KMS-11 (cell line): Measurements from ENCODE around the gene CDH13.

ENCODE experiments used
- H2AFZ ChIP-seq: fragments of 200-600 bp; sonication (generic); 2 replicates; pipeline ENCODE4 v1.6.1; 2016; ENCODE audit warnings: antibody characterized with exemption, mixed run types, low read depth
- H3K27ac ChIP-seq: fragments of 200-600 bp; sonication (generic); 2 replicates; pipeline ENCODE4 v1.6.1; 2016; ENCODE audit warnings: mild to moderate bottlenecking, mixed run types
- H3K27me3 ChIP-seq: fragments of 200-600 bp; sonication (generic); 2 replicates; pipeline ENCODE4 v1.6.1; 2017; ENCODE audit warnings: mild to moderate bottlenecking, low read depth, mixed run types, moderate library complexity; ENCODE audit not compliant: insufficient read depth
- H3K36me3 ChIP-seq: fragments of 200-600 bp; sonication (generic); 2 replicates; pipeline ENCODE4 v1.6.1; 2017; ENCODE audit warnings: mild to moderate bottlenecking, mixed run types; ENCODE audit not compliant: insufficient read depth
- H3K4me1 ChIP-seq: fragments of 200-600 bp; sonication (generic); 2 replicates; pipeline ENCODE4 v1.6.1; 2016; ENCODE audit warnings: mild to moderate bottlenecking, low read depth, mixed run types; ENCODE audit not compliant: poor library complexity, severe bottlenecking
- H3K4me2 ChIP-seq: fragments of 200-600 bp; sonication (generic); 2 replicates; pipeline ENCODE4 v1.7.0; 2016; ENCODE audit warnings: mild to moderate bottlenecking, mixed run types
- H3K4me3 ChIP-seq: fragments of 200-600 bp; sonication (generic); IDR thresholded peaks from 2 replicates; pipeline ENCODE4 v1.6.1; 2017; ENCODE audit warnings: low read depth, low read length, mixed read lengths; ENCODE audit not compliant: insufficient read depth
- H3K79me2 ChIP-seq: fragments of 200-600 bp; sonication (generic); 2 replicates; pipeline ENCODE4 v1.6.1; 2016; ENCODE audit warnings: low read depth, mixed run types; ENCODE audit not compliant: insufficient read depth
- H3K9ac ChIP-seq: fragments of 200-600 bp; sonication (generic); 2 replicates; pipeline ENCODE4 v1.6.1; 2016; ENCODE audit warnings: mild to moderate bottlenecking, mixed run types
- H4K20me1 ChIP-seq: fragments of 200-600 bp; sonication (generic); 2 replicates; pipeline ENCODE4 v1.6.1; 2016; ENCODE audit warnings: mild to moderate bottlenecking, mixed run types; ENCODE audit not compliant: insufficient read depth
- TF ChIP-seq, protein P1 (sequence below): fragments of 200-600 bp; sonication (generic); conservative IDR thresholded peaks from 2 replicates; pipeline ENCODE4 v1.6.1; 2017; ENCODE audit warnings: low read depth, mild to moderate bottlenecking, antibody characterized with exemption, low read length, moderate library complexity, mixed read lengths

Gene CDH13

GRCh38 chr16:83136419-83136818 lies 509.6 kb downstream of the CDH13 start:
- Histone ChIP-seq H3K27ac (no peak overlapping the region), H3K27me3 (peaks cover 8% of the 10 kb centered on the region; the same call in 1 of the 2 replicates), H3K4me1 (peaks cover 13% of the 10 kb centered on the region), H2AFZ (no peak overlapping the region), H3K4me3 (no peak overlapping the region), H3K36me3 (no peaks in the 10 kb centered on the region), H3K79me2 (no peaks in the 10 kb centered on the region), H3K4me2 (no peak overlapping the region), H4K20me1 (no peaks in the 10 kb centered on the region), H3K9ac (no peak overlapping the region)
- TF ChIP-seq, protein P1, sequence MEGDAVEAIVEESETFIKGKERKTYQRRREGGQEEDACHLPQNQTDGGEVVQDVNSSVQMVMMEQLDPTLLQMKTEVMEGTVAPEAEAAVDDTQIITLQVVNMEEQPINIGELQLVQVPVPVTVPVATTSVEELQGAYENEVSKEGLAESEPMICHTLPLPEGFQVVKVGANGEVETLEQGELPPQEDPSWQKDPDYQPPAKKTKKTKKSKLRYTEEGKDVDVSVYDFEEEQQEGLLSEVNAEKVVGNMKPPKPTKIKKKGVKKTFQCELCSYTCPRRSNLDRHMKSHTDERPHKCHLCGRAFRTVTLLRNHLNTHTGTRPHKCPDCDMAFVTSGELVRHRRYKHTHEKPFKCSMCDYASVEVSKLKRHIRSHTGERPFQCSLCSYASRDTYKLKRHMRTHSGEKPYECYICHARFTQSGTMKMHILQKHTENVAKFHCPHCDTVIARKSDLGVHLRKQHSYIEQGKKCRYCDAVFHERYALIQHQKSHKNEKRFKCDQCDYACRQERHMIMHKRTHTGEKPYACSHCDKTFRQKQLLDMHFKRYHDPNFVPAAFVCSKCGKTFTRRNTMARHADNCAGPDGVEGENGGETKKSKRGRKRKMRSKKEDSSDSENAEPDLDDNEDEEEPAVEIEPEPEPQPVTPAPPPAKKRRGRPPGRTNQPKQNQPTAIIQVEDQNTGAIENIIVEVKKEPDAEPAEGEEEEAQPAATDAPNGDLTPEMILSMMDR = no peak

- Histone ChIP-seq H2AFZ (peak overlapping the region; percentile 39), H3K79me2 (no peaks in the 10 kb centered on the region), H3K4me2 (peak overlapping the region; percentile 66), H4K20me1 (no peaks in the 10 kb centered on the region), H3K9ac (peak overlapping the region; percentile 15; the same call in 1 of the 2 replicates), H3K4me3 (no peak overlapping the region), H3K27ac (no peak overlapping the region), H3K36me3 (no peaks in the 10 kb centered on the region), H3K27me3 (peaks cover 8% of the 10 kb centered on the region; the same call in 1 of the 2 replicates), H3K4me1 (peaks cover 13% of the 10 kb centered on the region)
- TF ChIP-seq, protein P1 = no peak
These were observed 510.2 kb downstream of the CDH13 start for GRCh38 chr16:83136924-83137323.

DNA sequence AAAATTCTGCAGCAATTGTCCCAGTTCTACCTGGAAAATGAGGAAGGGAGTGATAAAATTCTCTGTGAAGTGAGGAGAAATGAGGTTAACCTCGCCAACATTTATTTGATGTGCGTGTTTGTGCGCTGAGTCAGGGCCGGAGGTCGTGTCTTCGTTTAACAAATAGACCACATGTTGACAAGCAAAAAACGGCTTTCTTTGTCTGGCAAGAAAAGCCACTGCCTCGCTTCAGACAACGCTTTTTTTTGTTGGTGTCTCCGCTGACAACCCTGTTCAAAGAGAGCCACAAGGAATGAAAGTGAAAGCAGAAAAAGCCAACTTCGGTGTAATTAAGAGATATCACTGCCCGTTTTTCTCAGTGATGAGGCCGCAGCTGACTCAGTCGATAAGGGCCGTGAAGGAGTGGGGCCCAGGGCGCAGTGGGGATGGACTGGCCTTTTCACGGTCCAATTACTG lies 510.6 kb downstream of the CDH13 start:
- H3K4me1 ChIP-seq = peaks cover 13% of the 10 kb centered on the region
- no peaks in the 10 kb centered on the region for H3K36me3 ChIP-seq
- no peak overlapping the region for H3K27ac ChIP-seq
- H3K79me2 ChIP-seq = no peaks in the 10 kb centered on the region
- H2AFZ ChIP-seq = peak overlapping the region; percentile 39
- H3K4me3 ChIP-seq = no peak overlapping the region
- H3K27me3 ChIP-seq = peaks cover 8% of the 10 kb centered on the region; the same call in 1 of the 2 replicates
- peak overlapping the region; percentile 66 for H3K4me2 ChIP-seq
- H3K9ac ChIP-seq = peak overlapping the region; percentile 15; the same call in 1 of the 2 replicates
- H4K20me1 ChIP-seq = no peaks in the 10 kb centered on the region
- TF ChIP-seq, protein P1 = no peak

DNA sequence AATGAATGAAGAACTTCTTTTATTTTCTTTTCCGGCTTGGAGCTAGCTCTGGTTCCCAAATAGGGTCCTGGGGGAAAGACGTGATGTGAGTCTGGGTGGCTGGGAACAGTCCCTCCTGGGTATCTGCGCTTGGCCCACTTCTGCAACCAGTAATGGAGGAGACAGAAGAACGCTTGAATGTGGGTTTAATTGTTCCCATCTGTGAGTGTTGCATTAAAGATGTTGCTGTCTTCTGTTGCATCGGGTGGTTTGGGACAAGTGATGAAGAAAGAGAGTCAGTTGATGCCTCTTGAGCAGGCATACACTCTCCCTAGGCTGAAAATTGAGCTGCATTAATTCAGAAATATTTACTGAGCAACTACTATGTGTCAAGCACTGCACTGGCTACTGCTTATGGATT lies 511.1 kb downstream of the CDH13 start:
- peak overlapping the region; percentile 66 for H3K4me2 ChIP-seq
- H3K36me3 ChIP-seq = no peaks in the 10 kb centered on the region
- no peaks in the 10 kb centered on the region for H4K20me1 ChIP-seq
- no peak overlapping the region for H3K4me3 ChIP-seq
- H3K9ac ChIP-seq = no peak overlapping the region
- H3K27me3 ChIP-seq = peaks cover 8% of the 10 kb centered on the region; the same call in 1 of the 2 replicates
- TF ChIP-seq, protein P1 = no peak
- H3K4me1 ChIP-seq = peaks cover 13% of the 10 kb centered on the region
- no peak overlapping the region for H2AFZ ChIP-seq
- no peaks in the 10 kb centered on the region for H3K79me2 ChIP-seq
- no peak overlapping the region for H3K27ac ChIP-seq
